ENCODE measurements around the gene BCAP31.

Gene BCAP31

GRCh38 chrX:153674219-153674851, 49.9 kb downstream of the BCAP31 start:
- no peak for DNase-seq (ENCODE audit: low spot score)

GRCh38 chrX:153673428-153674218, 50.6 kb downstream of the BCAP31 start, which contains the start of gene PNCK:
TSS of gene PNCK (minus strand) at chrX:153673813. CDS start at chrX:153673076, 737 bp downstream.
- DNase-seq (ENCODE audit: low spot score), result no peak

GRCh38 chrX:153672531-153673427, 51.4 kb downstream of the BCAP31 start:
- DNase-seq (ENCODE audit: low spot score), result no peak

DNA sequence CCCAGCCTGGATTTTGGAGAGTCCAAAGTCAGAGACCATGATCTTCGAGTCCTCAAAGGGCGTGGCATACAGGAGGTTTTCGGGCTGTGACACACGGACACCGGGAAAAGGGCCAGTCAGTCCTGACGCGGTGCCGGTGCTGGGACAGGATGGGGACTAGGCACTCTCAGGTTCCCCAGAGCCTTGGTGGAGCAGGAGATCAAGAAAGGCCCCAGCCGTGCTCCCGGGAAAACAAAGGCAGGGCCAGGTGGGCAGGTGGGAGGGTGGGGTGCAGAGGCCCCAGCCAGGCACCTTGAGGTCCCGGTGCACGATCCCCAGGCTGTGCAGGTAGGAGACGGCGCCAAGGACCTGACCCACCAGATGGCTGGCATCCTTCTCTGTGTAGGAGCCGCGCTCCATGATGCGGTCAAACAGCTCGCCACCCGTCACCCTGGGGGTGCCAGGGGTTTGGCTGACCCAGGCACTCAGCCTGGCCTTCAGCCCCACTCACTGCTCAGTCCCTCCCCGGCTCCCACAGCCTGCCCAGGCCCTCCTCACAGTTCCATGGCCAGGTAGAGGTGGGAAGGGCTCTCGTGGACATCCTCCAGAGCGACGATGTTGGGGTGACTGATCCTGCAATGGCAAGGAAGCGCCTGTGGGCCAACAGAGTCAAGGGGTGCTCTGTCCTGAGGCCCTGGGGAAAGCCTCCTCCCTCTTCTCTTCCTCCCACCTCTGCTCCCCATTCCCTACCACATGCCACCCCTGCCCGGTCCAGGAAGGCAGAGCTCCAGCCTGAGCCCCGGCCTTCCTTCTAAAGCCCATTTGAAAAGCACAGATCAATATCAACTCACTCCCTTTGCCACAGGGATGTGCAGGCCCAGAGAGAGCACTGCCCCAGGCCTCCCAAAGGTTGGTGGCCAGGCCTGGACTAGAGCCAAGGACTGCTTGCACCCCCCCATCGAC, 52.3 kb downstream of the BCAP31 start:
- no peak for DNase-seq (ENCODE audit: low spot score)

- DNase-seq (ENCODE audit: low spot score), result no peak
Measured at GRCh38 chrX:153670748-153671588, 53.2 kb downstream of the BCAP31 start.

DNA sequence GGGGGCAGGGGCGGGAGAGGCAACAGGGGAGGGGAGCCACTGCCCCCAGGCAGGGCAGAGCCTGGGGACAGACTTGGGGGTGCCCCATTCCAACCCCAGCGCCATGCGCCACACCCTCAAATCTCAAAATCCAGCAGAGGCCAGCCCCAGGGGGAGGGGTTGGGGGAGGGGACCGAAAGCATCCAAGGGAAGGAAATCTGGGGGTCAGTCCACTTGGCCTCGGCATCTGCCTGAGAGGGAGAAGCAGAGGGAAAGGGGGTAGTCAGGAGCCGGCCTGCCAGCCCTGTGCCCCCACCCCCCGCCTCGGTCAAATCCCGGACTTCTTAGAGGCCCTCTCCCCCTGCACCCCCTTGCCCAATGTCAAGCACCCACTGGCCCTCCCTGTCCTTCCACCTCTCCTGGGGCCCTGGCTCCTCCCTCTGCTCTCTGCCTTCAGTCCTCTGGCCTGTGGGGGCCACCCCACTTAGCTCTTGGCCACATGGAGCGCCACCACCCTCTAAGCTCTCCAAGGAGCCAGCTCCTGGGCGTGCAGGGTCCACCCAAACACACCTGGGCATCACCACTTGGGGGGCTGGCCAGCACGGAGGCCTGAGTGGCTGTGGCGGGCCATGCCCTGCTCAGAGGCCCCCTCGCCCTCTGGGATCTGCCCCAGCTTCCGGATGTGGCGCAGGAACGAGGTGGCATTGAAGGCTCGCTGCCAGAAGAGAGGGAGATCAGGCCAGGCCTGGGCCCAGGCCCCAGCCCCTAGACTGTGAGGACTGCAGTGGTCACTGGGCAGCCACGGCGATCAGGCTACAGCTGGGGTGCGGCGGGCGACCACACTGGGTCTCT, 54.1 kb downstream of the BCAP31 start:
- DNase-seq (ENCODE audit: low spot score), result no peak

- DNase-seq (ENCODE audit: low spot score), result no peak
Measured at GRCh38 chrX:153669174-153669890, 54.9 kb downstream of the BCAP31 start.

GRCh38 chrX:153668423-153669173, 55.6 kb downstream of the BCAP31 start:
- DNase-seq (ENCODE audit: low spot score), result no peak

- DNase-seq (ENCODE audit: low spot score), result peak; percentile 87
Measured at GRCh38 chrX:153667956-153668396, 56.2 kb downstream of the BCAP31 start.

GRCh38 chrX:153667281-153667955, 56.8 kb downstream of the BCAP31 start:
- no peak for DNase-seq (ENCODE audit: low spot score)

DNA sequence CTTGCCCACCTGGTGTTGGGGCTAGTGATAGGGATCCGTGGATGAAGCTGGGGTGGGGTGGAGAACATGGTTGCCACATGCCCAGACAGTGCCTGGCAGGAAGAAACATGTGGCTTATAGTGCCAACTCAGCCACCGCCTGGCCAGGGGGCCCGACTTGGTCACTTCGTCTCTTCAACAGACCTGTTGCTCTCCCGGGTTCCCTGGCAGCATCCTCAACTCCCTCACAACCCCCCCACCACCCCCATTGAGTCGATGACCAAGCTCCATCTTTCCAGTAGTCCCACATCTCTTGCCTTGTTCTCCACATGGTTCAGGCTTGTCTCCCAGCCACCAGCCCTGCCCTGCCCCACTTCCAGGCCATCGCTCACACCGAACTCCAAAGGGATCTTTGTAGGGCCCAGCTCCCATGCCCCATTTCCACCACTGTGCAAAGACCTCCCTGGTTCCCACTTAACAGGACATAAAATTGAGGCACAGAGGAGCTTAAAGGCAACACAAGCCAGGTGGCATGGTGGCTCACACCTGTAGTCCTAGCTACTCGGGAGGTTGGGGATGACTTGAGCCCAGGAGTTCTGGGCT, 58.4 kb downstream of the BCAP31 start:
- DNase-seq (ENCODE audit: low spot score), result no peak

DNA sequence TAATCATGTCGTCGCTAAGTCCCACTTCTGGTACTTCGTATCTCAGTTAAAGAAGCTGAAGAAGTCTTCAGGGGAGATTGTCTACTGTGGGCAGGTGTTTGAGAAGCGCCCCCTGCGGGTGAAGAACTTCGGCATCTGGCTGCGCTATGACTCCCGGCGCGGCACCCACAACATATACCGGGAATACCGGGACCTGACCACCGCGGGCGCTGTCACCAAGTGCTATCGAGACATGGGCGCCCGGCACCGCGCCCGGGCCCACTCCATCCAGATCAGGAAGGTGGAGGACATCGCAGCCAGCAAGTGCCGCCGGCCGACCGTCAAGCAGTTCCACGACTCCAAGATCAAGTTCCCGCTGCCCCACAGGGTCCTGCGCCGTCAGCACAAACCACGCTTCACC, 61.9 kb downstream of the BCAP31 start:
- DNase-seq (ENCODE audit: low spot score), result no peak

GRCh38 chrX:153659268-153659667, 64.9 kb downstream of the BCAP31 start:
- DNase-seq (ENCODE audit: low spot score), result no peak

- DNase-seq (ENCODE audit: low spot score), result no peak
Measured at GRCh38 chrX:153657161-153657560, 67.0 kb downstream of the BCAP31 start.

GRCh38 chrX:153653556-153653955, 70.6 kb downstream of the BCAP31 start:
- no peak for DNase-seq (ENCODE audit: low spot score)

GRCh38 chrX:153651540-153652079, 72.6 kb downstream of the BCAP31 start:
- no peak for DNase-seq (ENCODE audit: low spot score)

DNA sequence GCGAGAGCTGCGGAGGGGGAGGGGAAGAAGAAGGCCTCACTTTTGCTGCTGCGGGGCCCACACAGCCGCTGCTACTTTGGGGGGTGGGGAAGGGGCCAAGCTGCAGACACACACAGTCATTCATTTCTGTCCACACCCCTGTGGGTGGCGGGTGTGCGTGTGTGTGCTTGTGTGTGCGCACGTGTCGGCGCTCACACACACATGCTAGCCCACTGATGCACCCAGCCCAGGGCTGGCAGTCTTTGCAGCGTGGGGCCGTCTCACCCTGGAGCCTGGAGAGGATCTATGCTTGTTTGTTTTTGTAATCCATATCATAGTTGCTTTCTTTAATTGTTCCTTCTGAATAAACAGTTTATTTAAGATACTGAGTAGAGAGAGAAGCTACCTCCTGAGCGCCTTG, 73.2 kb downstream of the BCAP31 start:
- DNase-seq (ENCODE audit: low spot score), result no peak
